GM12892 (cell line): ENCODE measurements around the gene BICD2.

Source experiments
- POLR2A ChIP-seq: IDR thresholded peaks from 2 replicates; pipeline ENCODE4 v1.6.1; 2011; ENCODE audit warnings: low read depth, low read length, control low read depth
- TAF1 ChIP-seq: IDR thresholded peaks from 2 replicates; pipeline ENCODE4 v1.6.1; 2011; ENCODE audit warnings: low read depth, mild to moderate bottlenecking, control low read depth, low read length, borderline replicate concordance

- TF ChIP-seq POLR2A (no peak), TAF1 (no peak)
These were observed 97.6 kb downstream of the BICD2 start for GRCh38 chr9:92666912-92667532.
